Amniotic epithelial cell (primary cell): ENCODE data around the gene GP2.

Experiments
- DNase-seq: peaks from one replicate; pipeline ENCODE4 v3.0.0-alpha.2; 2010; ENCODE audit warnings: low read depth

Gene GP2

DNA sequence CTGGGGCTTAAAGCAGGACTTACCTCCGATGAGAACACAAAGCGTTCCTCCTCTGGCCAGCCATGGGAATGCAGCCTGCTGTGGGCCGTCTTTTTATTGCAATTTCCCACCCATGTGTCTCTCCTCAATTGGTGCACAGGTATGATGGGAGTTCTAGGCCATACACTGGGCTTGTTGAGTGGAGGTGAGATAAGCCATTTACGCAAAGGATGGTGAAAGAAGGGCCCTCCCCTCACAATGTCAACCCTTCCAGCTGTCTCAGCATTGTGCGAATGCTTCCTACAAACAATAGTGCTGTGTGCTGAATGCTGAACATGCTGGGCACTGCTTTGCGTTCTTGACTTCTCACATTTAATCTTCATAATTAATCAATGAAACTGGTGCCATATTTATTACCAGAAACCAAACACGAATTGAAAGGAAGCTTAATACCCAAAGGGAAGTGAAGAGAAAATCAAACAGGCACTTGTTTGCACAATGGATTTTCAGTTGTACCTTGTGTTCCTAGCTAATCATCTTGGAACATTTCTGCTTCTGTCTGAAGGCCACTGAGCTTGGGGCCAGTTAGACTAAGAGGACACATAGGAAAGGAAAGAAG lies at the start of gene GP2:
GP2 (minus strand) TSS at position 70 of the 598 bp plus-strand sequence. CDS start 1,082 bp downstream, outside the sequence.
- no peak for DNase-seq

DNA sequence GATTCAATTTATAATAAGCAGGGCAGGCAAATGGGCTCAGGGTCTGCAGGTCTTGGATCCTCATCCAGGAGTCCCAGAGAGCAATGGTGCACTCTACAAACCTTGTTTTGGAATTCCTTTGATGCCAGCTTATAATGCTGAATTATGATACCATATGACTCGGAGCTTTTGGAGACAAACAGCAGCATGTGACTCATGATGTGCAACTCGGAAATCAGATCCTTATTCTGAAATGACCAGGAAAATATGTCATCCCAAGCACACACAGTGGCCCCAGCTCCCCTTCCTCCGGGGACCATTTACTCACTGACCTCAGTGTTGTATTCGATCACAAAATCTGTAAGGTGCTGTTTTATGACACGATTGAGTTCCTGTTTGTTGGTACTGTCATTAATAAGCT lies 45.4 kb upstream of the GP2 start:
- no peak for DNase-seq

DNA sequence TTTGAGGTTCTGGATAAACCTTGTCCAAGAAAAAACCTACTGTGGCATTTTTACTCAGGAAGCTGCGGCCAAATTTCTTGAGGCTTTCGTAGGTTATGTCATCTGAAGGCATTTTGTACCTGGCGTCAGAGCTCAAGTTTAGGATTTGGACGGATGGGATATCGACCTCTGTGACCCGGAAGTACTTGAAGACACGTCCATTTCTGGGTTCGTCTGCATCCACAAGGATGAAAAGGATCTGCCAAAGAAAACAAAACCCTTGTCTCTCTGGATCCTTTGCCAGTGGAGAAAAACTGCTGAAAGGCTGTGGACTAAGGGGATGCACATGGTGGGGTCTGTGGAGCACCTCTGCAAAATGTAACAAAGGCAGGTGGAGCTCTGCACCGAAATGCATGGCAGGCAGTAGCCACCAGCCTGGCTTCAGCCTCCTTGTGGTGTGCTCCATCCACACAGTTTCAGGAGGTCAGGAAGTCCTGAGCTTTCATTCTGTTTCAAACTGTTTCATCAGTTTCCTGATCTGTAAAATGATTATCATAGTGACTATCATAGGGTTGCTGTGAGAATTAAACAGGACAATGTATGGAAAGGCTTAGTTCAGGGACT lies 42.2 kb upstream of the GP2 start:
- no peak for DNase-seq

DNA sequence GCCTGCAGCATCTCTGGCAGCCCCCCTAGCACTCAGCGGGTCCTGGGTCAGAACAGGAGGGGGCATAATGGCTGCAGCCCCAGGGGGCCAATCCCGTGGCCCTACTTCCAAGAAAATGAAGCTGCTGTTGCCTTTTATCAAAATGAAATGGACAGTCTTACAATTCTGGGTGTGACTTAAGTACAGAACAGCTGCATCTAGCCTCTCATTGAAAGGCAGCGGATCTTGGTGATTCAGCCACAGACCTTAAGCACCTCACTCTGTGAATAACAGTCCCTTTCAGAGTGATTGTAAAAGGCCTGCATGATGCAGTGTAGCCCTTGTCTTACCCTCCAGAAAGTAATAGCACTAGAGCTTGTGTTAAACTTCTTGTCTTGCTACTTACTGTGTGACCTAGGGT lies 36.7 kb upstream of the GP2 start:
- no peak for DNase-seq

DNA sequence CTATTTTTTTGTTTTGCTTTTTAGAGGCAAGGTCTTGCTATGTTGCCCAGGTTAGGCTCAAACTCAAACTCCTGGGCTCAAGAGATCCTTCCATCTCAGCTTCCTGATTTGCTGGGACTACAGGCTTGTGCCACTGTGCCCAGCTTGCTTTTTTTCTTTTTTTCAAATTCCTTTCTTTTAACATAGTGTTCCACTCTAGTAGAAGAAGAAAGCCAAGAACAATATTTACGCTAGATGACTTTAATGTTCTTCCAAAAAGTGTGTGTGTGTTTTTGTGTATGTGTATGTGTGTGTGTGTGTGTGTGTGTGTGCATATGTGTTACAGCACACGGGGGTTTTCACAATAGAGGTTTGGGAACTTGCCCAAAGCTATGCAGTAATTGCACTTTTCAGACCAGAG lies 35.9 kb upstream of the GP2 start:
- DNase-seq, result no peak

GRCh38 chr16:20359997-20360396 lies 32.7 kb upstream of the GP2 start:
- no peak for DNase-seq

DNA sequence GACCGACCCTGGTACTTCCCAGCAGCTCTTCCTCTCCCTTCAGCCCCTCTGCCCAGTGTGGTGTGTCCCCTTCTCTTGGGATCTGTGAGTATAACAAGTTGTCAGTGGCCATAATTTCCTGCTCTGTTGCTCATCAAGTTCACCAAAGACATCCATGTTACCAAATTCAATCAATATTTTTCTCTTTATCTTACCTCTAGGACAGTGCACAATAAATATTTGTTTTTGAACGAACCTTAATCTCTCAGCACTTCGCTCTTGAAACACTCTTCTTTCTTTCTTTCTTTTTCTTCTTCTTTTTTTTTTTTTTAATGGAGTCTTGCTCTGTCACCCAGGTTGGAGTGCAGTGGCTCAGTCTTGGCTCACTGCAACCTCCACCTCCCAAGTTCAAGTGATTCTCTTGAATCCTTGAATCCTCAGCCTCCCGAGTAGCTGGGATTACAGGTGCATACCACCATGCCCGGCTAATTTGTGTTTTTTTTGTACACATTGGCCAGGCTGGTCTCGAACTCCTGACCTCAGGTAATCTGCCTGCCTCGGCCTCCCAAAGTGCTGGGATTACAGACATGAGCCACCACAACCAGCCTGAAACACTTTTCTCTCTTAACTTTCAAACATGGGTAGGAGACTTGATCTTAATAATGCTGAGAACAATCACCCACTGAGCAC lies 27.9 kb upstream of the GP2 start:
- no peak for DNase-seq

GRCh38 chr16:20353379-20353778 lies 26.1 kb upstream of the GP2 start:
- no peak for DNase-seq

DNA sequence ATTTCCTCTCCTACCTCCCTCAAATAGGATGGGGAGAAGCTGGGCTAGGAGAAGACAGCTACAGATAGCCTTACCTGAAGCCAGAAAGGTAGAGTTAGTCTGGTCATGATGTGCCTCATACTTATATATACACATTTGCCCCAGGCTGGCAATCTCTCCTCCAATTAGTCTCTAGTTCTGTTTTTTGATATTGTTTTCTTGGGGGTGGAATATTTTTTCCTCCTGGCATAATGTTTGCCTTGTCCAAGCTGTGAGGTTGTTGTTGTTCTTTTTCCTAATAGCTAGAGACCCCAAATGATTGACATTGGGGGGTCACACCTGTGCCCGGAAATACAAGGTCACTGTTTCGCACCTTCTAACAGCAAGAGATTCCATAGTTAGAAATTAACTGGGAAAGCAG lies 25.3 kb upstream of the GP2 start, which contains the start of gene UMOD:
UMOD (minus strand) TSS at position 101 of the 400 bp plus-strand sequence. CDS start 1,978 bp downstream, outside the sequence.
- DNase-seq, result no peak

GRCh38 chr16:20349615-20350014 lies 22.3 kb upstream of the GP2 start:
- DNase-seq, result no peak

GRCh38 chr16:20348365-20349185 lies 21.3 kb upstream of the GP2 start:
- no peak for DNase-seq

DNA sequence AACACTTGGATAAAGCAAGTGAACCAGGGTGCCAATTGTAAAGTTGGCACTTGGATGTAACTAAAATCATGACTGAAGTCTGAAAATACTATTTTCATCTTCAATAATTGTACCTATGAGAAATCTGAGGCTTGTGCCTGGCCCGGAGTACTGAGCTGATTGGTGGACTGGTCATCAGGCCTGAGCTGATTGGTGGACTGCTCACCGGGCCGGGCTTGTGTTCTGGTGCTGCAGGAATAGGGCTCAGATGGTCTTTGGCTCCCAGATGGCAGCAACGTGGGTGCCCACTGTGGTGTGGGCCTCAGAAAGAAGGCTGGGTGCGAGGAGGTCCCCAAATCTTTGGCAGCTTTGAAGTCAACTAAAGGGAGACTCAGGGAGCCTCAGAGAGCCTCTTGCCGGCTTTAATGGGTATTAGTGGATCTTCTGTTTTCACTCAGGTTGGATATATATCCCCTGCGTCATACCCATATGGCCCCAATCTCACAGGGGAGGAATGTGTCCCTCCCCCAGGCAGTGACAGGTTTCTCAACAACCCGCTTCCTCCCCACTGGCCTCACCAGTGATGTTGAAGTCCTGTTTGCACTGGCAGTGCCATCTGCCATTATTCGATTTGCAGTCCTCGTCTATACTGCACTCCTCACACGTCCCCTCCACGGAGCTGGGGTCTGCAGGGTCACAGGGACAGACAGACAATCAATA lies 20.5 kb upstream of the GP2 start:
- no peak for DNase-seq

- DNase-seq, result no peak
Observed at GRCh38 chr16:20344611-20345010, 17.3 kb upstream of the GP2 start.

- no peak for DNase-seq
Observed at GRCh38 chr16:20339744-20340143, 12.4 kb upstream of the GP2 start.

DNA sequence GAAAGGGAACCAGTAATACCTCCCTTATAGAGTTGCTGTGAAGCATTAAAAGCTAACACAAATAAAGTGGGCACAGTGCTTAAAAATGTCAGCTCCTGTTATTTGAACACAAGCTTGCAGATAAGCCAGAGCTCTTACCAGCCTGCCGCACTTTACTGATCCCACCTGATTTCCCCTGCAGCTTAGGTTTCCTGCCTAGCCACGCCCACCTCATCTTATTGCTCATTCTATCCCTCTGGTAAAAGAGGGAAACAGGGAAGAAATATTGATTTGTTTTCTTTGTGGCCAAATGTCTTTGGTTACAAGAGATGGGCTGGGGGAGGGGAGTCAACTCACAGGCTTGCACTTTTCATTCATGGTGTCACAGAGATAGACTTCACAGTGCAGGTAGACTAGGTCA lies 9.6 kb upstream of the GP2 start:
- DNase-seq, result no peak

DNA sequence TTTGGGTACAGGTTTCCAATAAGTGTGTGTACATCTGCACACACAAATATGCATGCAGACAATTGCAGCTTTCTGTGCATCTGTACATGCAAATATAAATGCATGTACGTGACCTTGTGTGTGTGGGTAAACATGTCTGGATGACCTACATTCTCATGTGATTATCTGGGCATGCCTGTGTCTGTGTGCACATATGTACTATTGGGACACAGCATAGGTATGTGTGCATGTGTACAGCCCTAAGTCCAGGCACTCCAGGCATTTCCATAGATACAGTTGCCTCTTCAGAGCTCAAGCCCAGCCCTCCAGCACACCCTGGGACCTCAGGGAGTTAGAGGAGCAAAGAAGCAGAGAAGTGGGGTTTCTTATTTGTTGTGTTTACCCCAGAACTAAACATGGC lies 7.1 kb upstream of the GP2 start:
- DNase-seq, result no peak

DNA sequence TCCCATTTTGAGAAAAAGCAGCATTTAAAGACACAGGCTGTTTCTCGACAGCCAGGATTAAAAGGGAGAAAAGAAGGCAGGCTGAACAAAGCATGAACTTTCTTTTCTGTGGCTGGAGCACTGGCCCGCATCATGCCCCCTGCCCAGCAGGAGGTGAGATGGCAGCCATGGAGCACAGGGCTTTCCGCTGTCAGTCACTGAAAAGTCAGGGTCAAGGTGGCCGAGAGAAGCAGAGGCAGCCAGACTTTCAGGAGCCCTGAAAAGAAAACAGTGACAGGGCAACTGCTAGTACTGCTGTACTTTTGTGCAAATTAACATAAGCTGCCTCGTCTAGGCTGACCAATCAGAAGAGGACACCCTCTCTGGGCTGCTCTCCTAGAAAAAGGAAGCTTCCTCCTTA lies 5.8 kb upstream of the GP2 start:
- DNase-seq, result no peak

GRCh38 chr16:20332411-20332810 lies 5.1 kb upstream of the GP2 start:
- DNase-seq, result no peak

- DNase-seq, result no peak
Observed at GRCh38 chr16:20331635-20332034, 4.3 kb upstream of the GP2 start.

DNA sequence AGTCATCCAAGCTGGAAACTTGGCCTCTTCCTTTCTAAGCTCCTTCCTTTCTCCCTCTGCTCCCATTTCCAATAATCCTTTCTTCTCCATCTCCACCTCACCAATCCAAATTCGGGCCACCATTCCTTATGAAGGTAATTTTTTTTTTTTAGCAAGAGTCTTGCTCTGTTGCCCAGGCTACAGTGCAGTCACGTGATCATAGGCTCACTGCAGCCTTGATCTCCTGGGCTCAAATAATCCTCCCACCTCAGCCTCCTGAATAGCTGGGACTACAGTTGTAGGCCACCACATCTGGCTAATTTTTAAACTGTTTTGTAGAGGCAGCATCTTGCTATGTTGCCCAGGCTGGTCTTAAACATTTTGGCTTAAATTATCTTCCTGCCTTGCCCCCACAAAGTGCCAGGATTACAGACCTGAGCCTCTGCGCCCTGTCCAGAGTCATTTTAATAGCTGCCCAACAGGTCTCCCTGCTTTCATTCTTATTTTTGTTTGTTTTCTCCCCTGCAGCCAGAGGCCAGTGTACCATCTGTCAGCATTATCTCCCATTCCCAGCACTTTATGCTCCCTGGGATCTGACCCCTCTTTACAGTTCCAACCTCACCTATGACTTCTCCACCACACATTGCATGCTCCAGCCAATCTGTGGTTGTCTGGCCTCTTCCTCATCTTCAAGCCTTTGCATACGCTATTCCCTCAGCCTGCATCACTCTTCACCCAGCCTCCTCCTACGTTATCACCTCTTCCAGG lies 2.3 kb upstream of the GP2 start:
- no peak for DNase-seq

DNA sequence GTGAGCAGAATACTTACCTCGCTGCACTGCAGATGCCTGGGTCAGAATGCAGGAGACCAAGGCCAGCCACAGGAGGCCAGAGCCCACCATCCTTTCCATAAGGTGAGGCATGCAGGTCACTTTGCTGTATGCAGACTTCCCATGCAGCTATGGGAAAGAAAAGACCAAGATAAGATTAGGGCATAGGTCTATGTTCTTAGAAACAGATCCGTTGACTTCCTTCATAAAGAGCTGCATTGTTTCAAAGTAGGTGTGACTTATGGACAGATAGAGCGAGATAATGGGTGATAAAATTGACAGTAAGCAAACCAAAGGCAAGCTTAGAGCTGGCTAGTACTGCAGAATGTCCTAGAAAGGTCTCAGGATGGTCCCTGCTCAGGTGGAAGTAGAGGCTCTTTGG lies 992 bp downstream of the GP2 start:
- DNase-seq, result no peak
